DOHH2 (cell line): ENCODE data around the gene CNNM4.

Source experiments
- H3F3A ChIP-seq: fragments of 200-600 bp; sonication (generic), shearing (Covaris generic); 2 replicates; pipeline ENCODE4 v1.6.0; 2016; ENCODE audit warnings: antibody characterized with exemption, mild to moderate bottlenecking; ENCODE audit not compliant: control insufficient read depth, insufficient read depth
- H3K27ac ChIP-seq: fragments of 200-600 bp; sonication (generic); 2 replicates; pipeline ENCODE4 v1.5.1; 2014; ENCODE audit warnings: low read depth, mild to moderate bottlenecking, low read length, moderate library complexity
- H3K27me3 ChIP-seq: fragments of 200-600 bp; sonication (generic); 2 replicates; pipeline ENCODE4 v1.6.1; 2014; ENCODE audit warnings: mild to moderate bottlenecking, low read length, mixed read lengths; ENCODE audit not compliant: control insufficient read depth
- H3K36me3 ChIP-seq: fragments of 200-600 bp; sonication (generic); 2 replicates; pipeline ENCODE4 v1.6.1; 2014; ENCODE audit warnings: mild to moderate bottlenecking, low read length, moderate library complexity, mixed read lengths; ENCODE audit not compliant: control insufficient read depth
- H3K4me1 ChIP-seq: fragments of 200-600 bp; sonication (generic); 2 replicates; pipeline ENCODE4 v1.6.1; 2014; ENCODE audit warnings: mild to moderate bottlenecking, low read length, mixed read lengths; ENCODE audit not compliant: control insufficient read depth
- H3K4me2 ChIP-seq: fragments of 200-600 bp; sonication (generic); 2 replicates; pipeline ENCODE4 v1.6.0; 2014; ENCODE audit warnings: mild to moderate bottlenecking, low read length, moderate library complexity
- H3K4me3 ChIP-seq: fragments of 200-600 bp; sonication (generic); 2 replicates; pipeline ENCODE4 v1.5.1; 2014; ENCODE audit warnings: mild to moderate bottlenecking, low read length, mixed read lengths
- H3K79me2 ChIP-seq: fragments of 200-600 bp; sonication (generic); 2 replicates; pipeline ENCODE4 v1.6.1; 2014; ENCODE audit warnings: mild to moderate bottlenecking, low read length, mixed read lengths; ENCODE audit not compliant: control insufficient read depth
- H3K9me2 ChIP-seq: fragments of 200-600 bp; sonication (generic); replicated peaks from 2 replicates; pipeline ENCODE4 v1.6.1; 2014; ENCODE audit warnings: mild to moderate bottlenecking, low read length, mixed read lengths; ENCODE audit not compliant: control insufficient read depth
- H3K9me3 ChIP-seq: fragments of 200-600 bp; sonication (generic); 2 replicates; pipeline ENCODE4 v1.6.1; 2014; ENCODE audit warnings: antibody characterized with exemption, low read length, mixed read lengths; ENCODE audit not compliant: control insufficient read depth, insufficient read depth
- H4K20me1 ChIP-seq: fragments of 200-600 bp; sonication (generic); 2 replicates; pipeline ENCODE4 v1.6.0; 2014; ENCODE audit warnings: low read depth, mild to moderate bottlenecking, antibody characterized with exemption, low read length, moderate library complexity; ENCODE audit not compliant: control insufficient read depth, insufficient read depth
- CTCF ChIP-seq: fragments of 200-600 bp; sonication (generic); IDR thresholded peaks from one replicate; pipeline ENCODE4 v1.5.1; 2014; ENCODE audit warnings: antibody characterized with exemption, mild to moderate bottlenecking, low read depth, low read length; ENCODE audit not compliant: poor library complexity, severe bottlenecking
- EZH2phosphoT487 ChIP-seq: fragments of 200-600 bp; sonication (generic); IDR thresholded peaks from 2 replicates; pipeline ENCODE4 v1.6.1; 2017; ENCODE audit warnings: borderline replicate concordance, mild to moderate bottlenecking, antibody characterized with exemption, low read length, moderate library complexity, mixed read lengths

Gene CNNM4

GRCh38 chr2:96739633-96740428 is 20.9 kb upstream of the CNNM4 start, which contains the start of gene LMAN2L:
LMAN2L (minus strand) TSS chr2:96740064; CDS start chr2:96740040, 24 bp downstream.
- peak within 1 kb of the TSS; percentile 89 for H3K27ac ChIP-seq
- TF ChIP-seq EZH2phosphoT487 (no peak), CTCF (no peak)

GRCh38 chr2:96747061-96747617 is 13.6 kb upstream of the CNNM4 start:
- H3K36me3 ChIP-seq, result no peaks in the 10 kb centered on the region
- H3K4me2 ChIP-seq, result no peak overlapping the region
- H3K27me3 ChIP-seq, result no peaks in the 10 kb centered on the region; the same call in 1 of the 2 replicates
- TF ChIP-seq EZH2phosphoT487, result no peak
- TF ChIP-seq CTCF, result no peak
- H3K4me1 ChIP-seq, result no peaks in the 10 kb centered on the region
- no peaks in the 10 kb centered on the region for H4K20me1 ChIP-seq
- H3K9me3 ChIP-seq, result no peaks in the 10 kb centered on the region
- no peaks in the 10 kb centered on the region for H3K9me2 ChIP-seq
- H3K79me2 ChIP-seq, result no peaks in the 10 kb centered on the region
- H3F3A ChIP-seq, result no peaks in the 10 kb centered on the region
- no peak overlapping the region for H3K4me3 ChIP-seq
- H3K27ac ChIP-seq, result no peak overlapping the region

More at GRCh38 chr2:96739633-96740428, 20.9 kb upstream of the CNNM4 start, which contains the start of gene LMAN2L:
- Histone ChIP-seq H3K4me3 (peak within 1 kb of the TSS; percentile 83), H3K79me2 (peaks cover 28% of the 10 kb centered on the region), H3K4me2 (peak within 1 kb of the TSS; percentile 71), H4K20me1 (no peaks in the 10 kb centered on the region), H3K9me3 (no peaks in the 10 kb centered on the region), H3K4me1 (peaks cover 25% of the 10 kb centered on the region), H3K36me3 (peaks cover 19% of the 10 kb centered on the region), H3K9me2 (no peaks in the 10 kb centered on the region), H3K27me3 (no peaks in the 10 kb centered on the region), H3F3A (peaks cover 10% of the 10 kb centered on the region)

- Histone ChIP-seq H3K79me2 (no peaks in the 10 kb centered on the region), H3K9me3 (no peaks in the 10 kb centered on the region), H3K9me2 (no peaks in the 10 kb centered on the region), H3K27ac (no peak overlapping the region), H3K4me3 (no peak overlapping the region), H3K4me1 (no peaks in the 10 kb centered on the region), H3K4me2 (no peak overlapping the region), H3K36me3 (no peaks in the 10 kb centered on the region), H4K20me1 (no peaks in the 10 kb centered on the region), H3K27me3 (no peaks in the 10 kb centered on the region; the same call in 1 of the 2 replicates), H3F3A (no peaks in the 10 kb centered on the region)
- TF ChIP-seq CTCF, result no peak
- TF ChIP-seq EZH2phosphoT487, result no peak
Measured at GRCh38 chr2:96751800-96752199, 8.9 kb upstream of the CNNM4 start.
